ENCODE results near the gene PARD3B.

PARD3B gene

DNA sequence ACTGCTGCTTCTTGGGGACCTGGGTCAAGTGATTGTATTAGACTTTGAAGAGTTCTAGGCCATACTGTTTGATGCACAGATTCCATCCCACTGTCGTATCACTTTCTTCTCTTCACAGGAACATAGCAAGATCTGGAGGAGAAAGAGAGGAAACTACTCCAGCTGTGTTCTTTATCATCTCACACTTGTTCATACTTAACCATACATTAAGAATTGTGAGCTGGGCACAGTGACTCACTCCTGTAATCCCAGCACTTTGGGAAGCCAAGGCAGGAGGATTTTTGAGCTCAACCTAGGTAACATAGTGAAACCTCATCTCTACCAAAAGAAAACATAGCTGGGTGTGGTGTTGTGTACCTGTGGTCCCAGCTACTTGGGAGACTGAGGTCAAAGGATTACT, 111.7 kb downstream of the PARD3B start:
- Histone ChIP-seq H3K27ac (replicated peaks) (no peak overlapping the region), H3K4me3 (replicated peaks; ENCODE audit: insufficient read depth, low read length) (no peak overlapping the region), H3K27me3 (ENCODE audit: insufficient read depth, poor library complexity, severe bottlenecking) (no peaks in the 10 kb centered on the region)
- TF ChIP-seq, protein P1, sequence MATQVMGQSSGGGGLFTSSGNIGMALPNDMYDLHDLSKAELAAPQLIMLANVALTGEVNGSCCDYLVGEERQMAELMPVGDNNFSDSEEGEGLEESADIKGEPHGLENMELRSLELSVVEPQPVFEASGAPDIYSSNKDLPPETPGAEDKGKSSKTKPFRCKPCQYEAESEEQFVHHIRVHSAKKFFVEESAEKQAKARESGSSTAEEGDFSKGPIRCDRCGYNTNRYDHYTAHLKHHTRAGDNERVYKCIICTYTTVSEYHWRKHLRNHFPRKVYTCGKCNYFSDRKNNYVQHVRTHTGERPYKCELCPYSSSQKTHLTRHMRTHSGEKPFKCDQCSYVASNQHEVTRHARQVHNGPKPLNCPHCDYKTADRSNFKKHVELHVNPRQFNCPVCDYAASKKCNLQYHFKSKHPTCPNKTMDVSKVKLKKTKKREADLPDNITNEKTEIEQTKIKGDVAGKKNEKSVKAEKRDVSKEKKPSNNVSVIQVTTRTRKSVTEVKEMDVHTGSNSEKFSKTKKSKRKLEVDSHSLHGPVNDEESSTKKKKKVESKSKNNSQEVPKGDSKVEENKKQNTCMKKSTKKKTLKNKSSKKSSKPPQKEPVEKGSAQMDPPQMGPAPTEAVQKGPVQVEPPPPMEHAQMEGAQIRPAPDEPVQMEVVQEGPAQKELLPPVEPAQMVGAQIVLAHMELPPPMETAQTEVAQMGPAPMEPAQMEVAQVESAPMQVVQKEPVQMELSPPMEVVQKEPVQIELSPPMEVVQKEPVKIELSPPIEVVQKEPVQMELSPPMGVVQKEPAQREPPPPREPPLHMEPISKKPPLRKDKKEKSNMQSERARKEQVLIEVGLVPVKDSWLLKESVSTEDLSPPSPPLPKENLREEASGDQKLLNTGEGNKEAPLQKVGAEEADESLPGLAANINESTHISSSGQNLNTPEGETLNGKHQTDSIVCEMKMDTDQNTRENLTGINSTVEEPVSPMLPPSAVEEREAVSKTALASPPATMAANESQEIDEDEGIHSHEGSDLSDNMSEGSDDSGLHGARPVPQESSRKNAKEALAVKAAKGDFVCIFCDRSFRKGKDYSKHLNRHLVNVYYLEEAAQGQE (IDR thresholded peaks at IDR 0.05; ENCODE audit: insufficient replicate concordance, low read depth): no peak
- no peak for TF ChIP-seq GABPA (IDR thresholded peaks at IDR 0.05; ENCODE audit: low read depth)
- TF ChIP-seq, protein P2, sequence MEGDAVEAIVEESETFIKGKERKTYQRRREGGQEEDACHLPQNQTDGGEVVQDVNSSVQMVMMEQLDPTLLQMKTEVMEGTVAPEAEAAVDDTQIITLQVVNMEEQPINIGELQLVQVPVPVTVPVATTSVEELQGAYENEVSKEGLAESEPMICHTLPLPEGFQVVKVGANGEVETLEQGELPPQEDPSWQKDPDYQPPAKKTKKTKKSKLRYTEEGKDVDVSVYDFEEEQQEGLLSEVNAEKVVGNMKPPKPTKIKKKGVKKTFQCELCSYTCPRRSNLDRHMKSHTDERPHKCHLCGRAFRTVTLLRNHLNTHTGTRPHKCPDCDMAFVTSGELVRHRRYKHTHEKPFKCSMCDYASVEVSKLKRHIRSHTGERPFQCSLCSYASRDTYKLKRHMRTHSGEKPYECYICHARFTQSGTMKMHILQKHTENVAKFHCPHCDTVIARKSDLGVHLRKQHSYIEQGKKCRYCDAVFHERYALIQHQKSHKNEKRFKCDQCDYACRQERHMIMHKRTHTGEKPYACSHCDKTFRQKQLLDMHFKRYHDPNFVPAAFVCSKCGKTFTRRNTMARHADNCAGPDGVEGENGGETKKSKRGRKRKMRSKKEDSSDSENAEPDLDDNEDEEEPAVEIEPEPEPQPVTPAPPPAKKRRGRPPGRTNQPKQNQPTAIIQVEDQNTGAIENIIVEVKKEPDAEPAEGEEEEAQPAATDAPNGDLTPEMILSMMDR (IDR thresholded peaks at IDR 0.05; ENCODE audit: insufficient read depth, low read length): no peak
- no peak for DNase-seq (ENCODE audit: low read depth in 1 of 2, low spot score in 1 of 2)

DNA sequence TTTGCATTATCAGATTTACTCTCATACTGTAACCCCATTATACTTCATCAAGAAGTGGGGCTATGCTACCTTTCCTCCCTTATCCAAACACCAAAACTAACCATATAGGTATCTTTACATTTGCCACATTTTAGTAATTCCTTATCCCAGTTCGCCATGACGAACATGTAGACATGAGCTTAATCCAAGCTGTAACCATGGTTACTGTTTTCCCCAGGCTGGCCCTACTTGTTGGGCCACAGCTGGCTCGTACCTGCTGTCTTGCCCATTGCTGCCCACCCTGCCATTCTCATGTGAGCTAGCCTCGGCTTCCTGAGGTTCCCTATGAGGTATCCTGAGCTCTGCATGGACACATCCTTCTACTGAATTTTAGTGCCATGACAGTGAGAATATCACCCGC, 117.7 kb downstream of the PARD3B start:
- TF ChIP-seq, protein P1 (IDR thresholded peaks at IDR 0.05; ENCODE audit: insufficient replicate concordance, low read depth): no peak
- TF ChIP-seq, protein P2 (IDR thresholded peaks at IDR 0.05; ENCODE audit: insufficient read depth, low read length): no peak
- no peak for TF ChIP-seq POLR2AphosphoS5 (IDR thresholded peaks at IDR 0.05; ENCODE audit: low read depth)
- no peak for TF ChIP-seq SPI1 (IDR thresholded peaks at IDR 0.05; ENCODE audit: borderline replicate concordance, low read depth)
- TF ChIP-seq GABPA (IDR thresholded peaks at IDR 0.05; ENCODE audit: low read depth): no peak
- no peaks in the 10 kb centered on the region for H3K27me3 ChIP-seq (ENCODE audit: insufficient read depth, poor library complexity, severe bottlenecking)
- H3K4me3 ChIP-seq (replicated peaks; ENCODE audit: insufficient read depth, low read length): no peak overlapping the region
- DNase-seq (ENCODE audit: low read depth in 1 of 2, low spot score in 1 of 2): no peak
- no peak overlapping the region for H3K27ac ChIP-seq (replicated peaks)

DNA sequence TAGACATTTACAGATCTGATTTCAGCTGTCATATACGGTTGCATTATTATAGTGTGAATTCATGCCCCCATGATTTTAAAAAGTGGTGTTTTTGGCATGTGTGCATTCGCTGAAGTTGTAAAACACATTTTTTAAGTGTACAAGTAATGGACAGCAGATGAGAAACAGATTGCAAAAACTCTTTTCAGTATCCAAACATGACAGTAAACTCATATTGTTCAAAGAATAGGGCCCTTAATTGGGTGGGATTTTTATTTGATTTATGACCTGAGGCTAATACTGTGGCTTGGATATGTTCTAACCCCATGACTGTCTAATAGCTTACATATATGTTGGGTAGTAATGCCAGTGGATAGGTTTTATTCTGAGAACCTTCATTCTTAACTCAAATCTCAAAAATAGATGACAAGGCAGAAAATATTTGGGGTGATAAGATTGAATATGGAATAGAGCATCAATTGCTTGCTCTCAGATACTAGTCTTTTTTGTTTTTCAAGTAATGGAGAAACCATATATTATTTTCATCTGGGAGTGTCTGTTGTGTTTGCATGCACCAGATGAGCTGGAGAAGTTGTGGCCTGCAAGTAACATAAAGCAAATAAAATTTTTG, 118.6 kb downstream of the PARD3B start:
- H3K27ac ChIP-seq (replicated peaks): no peak overlapping the region
- no peaks in the 10 kb centered on the region for H3K27me3 ChIP-seq (ENCODE audit: insufficient read depth, poor library complexity, severe bottlenecking)
- no peak for DNase-seq (ENCODE audit: low read depth in 1 of 2, low spot score in 1 of 2)
- no peak overlapping the region for H3K4me3 ChIP-seq (replicated peaks; ENCODE audit: insufficient read depth, low read length)
- TF ChIP-seq, protein P1 (IDR thresholded peaks at IDR 0.05; ENCODE audit: insufficient replicate concordance, low read depth): no peak
- TF ChIP-seq, protein P2 (IDR thresholded peaks at IDR 0.05; ENCODE audit: insufficient read depth, low read length): no peak
- no peak for TF ChIP-seq POLR2AphosphoS5 (IDR thresholded peaks at IDR 0.05; ENCODE audit: low read depth)
- no peak for TF ChIP-seq GABPA (IDR thresholded peaks at IDR 0.05; ENCODE audit: low read depth)
- no peak for TF ChIP-seq SPI1 (IDR thresholded peaks at IDR 0.05; ENCODE audit: borderline replicate concordance, low read depth)
